HG03521 (cell line): Measurements from ENCODE around the gene CSF3R.
"Not testable (repeated sequence)": the region's sequence is repeated elsewhere in the genome, so short reads cannot be mapped to it uniquely, and the experiment has no call there.

Experiments used
- ATAC-seq: cut with Tn5 transposase; IDR thresholded peaks from one replicate; pipeline ENCODE4 v1.9.1; 2021; ENCODE audit warnings: mild to moderate bottlenecking, moderate library complexity; ENCODE audit not compliant: unreplicated experiment

The CSF3R gene

DNA sequence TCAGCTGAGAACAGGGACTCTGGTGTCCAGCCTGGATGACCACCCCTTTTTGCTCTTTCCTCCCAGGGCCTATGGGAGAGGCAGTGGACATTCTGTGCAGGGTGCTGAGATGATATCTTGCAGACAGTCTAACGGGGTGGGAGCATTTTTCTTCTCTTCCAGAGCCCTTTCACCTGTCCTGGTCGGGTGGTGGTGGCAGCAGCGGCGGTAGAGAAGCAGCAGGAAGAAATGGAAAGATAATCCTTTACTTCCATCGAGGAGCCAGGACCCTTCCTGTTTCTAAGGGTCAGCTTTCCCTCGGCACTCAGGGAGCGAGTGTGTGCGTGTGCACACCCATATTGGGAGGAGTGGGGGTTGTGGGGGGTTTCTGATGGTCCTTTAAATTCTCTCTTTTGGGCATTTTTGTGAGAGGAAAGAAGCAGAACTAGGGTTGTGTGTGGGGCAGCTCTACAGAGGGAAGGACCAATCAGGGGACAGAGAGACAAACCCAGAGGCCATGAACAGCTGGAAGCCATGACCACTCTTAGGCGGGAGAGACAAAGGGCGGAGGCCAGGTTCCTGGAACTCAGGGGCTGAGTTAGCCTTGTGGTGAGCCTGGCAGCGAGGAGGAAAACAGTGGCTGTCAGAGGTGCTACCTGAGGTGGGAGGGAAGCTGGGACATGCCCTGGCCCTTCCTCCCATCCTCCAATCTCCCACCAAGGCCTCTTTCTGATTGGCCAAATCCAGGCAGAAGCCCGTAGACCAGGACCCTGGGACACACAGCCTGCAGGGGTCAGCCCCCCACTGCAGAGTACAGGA lies 31.2 kb upstream of the CSF3R start:
- no peak for ATAC-seq

DNA sequence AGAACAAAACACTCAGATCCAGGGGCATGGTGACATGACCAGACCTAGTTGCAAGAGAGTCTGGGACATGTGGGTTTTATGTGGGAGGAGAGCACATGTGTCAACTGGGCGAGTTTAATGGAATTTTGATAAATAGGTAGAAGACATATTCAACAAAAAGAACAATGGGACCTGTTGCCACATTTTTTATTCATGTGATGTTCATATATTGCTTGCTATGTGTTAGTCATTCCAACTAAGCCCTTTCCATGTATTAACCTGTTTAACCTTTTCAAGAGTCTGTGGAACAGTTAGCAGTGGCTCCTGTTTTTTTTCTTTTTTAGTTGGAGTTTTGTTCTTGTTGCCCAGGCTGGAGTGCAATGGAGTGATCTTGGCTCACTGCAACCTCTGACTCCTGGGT lies 30.1 kb upstream of the CSF3R start:
- ATAC-seq = no peak

DNA sequence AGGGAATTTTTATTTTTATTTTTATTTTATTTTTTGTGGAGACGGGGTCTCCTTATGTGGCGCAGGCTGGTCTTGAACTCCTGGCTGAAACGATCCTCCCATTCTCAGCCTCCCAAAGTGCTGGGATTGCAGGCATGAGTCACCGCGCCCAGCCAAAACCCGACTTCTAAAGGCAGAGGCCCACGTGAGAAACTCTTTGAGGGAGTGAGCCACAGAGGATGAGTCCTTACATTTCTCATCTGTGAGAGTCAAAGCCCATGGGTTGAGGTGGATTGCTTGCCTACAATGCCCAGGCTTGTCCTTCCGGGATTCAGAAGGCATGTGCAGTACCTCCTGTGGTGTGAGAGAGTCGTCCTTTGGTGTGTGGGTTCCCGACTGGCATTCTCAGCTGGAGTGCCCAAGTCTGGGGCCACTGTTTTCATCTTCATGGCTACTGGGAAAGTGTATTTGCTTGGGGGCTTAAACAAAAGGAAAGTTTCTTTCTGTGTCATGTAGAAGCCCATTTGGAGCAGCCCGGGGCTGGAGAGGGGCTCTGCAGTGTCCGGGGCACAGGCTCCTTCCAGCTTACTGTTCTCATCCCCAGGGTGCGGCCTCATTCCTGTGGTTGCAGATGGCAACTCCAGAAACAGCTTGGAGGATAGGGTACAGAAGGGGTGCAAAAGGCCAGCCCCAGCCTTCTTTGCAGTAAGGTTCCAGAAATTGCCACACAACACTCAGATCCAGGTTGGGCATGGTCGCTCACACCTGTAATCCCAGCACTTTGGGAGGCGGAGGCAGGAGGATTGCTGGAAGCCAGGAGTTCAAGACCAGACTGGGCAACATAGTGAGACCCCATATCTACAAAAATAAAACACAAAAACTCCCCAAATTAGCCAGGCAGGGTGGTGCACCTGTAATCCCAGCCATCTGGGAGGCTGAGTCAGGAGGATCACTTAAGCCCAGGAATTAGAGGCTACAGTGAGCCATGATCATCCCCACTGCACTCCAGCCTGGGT lies 29.4 kb upstream of the CSF3R start:
- ATAC-seq = no peak

DNA sequence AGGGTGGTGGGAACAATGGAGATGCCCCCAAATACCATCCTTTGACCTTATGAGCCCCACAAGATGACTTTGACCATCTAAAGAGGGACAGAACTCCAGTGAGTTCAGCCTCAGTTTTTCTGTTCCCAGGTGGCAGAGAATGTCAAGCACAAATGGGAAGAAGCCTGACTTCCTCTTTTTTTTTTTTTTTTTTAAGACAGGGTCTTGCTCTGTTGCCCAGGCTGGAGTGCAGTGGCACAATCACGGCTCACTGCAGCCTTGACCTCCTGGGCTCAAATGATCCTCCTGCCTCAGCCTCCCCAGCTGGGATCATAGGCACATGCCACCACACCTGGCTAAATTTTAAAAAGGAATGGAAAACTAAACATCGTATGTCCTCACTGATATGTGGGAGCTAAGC lies 28.5 kb upstream of the CSF3R start:
- ATAC-seq = not testable (repeated sequence)

DNA sequence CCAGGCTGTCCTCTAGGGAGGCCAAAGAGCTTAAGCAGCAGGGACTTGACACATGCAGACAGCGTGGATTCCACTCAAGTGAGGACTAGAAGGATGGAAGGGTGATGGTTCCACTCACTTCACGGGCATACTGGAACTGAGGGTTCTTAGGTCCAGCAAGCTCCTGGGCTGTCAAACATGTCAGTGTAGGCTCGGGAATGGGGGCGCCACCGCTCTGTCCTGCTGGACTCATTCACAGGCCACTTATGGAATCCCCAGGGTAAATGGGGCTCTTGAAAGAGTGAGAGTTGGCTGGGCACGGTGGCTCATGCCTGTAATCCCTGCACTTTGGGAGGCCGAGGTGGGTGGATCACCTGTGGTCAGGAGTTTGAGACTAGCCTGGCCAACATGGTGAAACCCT lies 27.7 kb upstream of the CSF3R start:
- no peak for ATAC-seq

DNA sequence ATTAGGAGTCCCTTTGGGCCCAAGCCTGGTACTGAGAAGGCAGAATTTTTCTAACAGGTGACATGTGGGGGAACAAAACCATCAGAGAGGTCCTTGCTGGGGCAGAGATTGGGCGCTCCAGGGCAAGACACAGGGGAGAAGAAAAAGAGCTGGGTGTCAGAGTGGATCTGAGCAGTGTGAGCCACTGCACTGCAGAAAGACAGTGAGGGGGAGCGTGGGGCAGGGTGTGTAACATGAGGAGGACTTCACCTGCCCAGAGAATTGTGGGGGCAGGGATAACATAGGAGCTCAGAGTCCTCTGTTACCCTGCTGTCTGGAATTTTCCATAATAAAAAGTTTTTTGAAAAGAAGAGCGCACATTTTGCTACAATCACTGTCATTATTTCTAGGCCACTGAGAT lies 25.5 kb upstream of the CSF3R start:
- ATAC-seq = no peak

DNA sequence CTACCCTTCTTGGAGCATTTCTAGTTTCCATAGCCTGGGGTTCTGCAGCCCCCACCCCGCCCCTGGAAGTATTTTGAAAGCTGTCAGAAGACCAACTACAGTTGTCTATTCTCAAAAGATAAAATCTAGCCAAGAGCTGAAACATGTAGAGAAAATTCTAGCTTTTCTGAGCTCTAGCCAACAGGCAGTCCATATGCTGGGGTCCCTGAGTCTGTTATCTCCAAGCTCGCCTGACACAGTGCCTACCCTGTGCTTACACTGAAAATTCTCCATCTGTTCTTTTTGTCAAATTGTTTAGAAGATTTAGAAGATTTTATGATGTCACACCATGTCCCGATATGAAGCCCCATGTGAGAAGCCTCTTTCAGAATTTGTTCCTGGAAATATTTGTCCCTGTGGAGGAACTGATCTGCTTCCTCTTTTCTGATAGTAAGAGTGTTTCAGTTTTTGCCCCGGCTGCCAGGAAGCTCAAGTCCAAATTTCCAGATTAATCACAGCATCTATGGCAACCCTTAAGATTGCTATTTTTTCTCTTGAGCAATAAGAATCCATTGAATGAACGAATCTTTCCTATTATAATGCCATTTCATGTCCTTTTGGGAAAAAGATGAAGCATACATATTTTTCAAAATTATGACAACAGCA lies 23.7 kb upstream of the CSF3R start:
- no peak for ATAC-seq

DNA sequence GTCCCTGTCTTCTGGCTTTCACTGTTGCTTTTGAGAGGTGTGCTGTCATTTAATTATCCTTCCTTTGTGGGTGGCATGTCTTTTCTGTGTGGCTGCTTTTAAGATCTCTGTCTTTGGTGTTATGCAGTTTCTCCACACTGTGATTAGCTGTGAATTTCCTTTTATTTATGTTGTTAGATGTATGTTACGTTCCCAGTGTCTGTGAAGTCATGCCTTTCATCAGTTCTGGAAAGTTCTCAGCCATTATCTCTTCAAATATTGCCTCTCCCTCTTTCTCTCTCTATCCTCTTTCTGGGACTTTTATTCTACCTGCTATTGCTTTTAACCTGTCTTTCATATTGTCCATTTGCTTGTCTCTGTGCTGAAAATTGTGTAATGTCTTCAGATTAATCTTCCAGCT lies 21.0 kb upstream of the CSF3R start:
- ATAC-seq = no peak

DNA sequence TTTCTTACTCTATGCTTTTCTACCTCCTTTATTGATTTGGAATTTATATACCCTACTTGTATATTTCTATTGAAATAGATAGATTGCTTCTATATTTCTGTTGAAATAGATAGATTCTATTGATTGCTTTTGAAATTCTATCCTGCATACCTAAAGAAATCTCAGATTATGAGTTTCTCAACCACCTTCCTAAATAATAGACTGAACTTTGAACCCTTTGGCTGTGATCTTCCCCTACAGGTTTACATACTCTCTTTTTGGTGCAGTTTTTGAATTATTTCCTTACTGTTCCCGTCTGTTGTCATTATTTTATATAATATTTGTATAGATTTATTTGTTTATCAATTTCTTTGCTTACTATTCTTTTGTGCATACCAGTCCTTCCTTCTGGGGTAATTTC lies 20.4 kb upstream of the CSF3R start:
- no peak for ATAC-seq

DNA sequence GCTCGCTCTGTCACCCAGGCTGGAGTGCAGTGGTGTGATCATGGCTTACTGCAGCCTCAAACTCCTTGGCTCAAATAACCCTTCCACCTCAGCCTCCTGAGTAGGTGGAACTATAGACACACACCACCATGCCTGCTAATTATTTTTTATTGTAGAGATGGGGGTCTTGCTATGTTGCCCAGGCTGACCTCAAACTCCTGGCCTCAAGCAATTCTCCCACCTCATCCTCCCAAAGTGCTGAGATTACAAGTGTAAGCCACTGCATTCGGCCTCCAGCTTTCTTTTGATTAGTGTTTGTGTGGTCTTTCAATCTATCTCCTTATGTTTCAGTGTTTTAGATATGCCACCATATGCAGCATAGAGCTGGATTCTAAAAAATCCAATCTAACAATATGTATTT lies 19.9 kb upstream of the CSF3R start:
- no peak for ATAC-seq

DNA sequence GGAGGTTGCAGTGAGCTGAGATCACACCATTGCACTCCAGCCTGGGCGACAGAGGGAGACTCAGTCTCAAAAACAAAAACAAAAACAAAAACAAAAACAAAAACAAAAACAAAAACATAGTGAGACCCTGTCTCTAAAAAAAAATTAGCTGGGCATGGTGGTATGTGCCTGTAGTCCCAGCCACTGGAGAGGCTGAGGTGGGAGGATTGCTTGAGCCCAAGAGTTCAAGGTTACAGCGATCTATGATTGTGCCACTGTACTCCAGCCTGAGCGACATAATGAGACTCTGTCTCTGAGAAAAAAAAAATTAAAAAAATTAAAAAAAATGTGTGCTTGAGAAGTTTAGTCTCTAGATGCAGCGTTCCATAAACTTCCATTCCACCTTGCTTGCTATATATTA lies 19.2 kb upstream of the CSF3R start:
- ATAC-seq = not testable (repeated sequence)

DNA sequence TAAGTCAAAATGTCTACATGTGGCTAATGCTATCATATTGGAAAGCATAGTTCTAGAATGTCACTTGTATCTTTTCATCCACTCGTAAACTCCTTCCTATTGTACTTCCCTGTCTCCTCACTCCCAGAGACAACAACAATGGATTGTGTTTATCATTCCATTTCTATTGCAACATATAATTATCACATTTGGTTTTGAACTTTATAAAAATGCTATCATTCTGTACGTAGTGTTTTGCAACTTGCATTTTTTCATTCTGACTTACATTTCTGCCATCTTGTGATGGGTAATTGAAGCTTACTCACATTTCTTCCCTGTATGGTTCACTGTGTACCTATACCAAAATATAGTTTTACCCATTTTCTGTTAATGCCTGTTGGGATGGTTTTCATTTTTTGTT lies 14.5 kb upstream of the CSF3R start:
- ATAC-seq = no peak

DNA sequence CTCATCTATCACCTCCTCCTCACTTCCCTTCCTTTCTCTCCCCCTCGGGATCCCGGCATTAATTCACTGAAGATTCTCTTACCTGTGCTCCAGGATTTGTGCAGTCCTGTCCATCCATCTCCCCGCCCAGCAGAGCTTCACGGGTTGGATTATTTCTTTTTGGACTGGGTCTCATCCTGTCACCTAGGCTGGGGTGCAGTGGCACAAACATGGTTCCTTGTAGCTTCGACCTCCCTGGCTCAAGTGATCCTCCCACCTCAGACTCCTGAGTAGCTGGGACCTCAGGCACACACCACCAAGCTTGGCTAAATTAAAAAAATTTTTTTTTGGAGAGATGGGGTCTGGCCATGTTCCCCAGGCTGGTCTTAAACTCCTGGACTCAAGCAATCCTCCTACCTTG lies 12.3 kb upstream of the CSF3R start:
- no peak for ATAC-seq

DNA sequence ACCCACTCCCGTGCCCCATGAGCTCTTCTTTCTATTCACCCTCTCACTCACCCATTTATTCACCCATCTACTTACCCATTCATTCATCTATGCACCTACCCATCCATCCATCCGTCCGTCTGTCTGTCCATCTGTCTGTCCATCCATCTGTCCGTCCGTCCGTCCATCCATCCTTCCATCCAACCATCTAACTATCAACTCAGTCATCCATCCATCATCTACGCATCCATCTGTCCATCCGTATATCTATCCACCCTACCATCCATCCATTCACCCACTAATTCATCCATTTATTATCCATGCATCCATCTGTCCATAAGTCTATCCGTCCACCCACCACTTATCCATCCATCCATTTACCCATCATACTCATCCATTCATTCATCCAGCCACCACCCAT lies 10.8 kb upstream of the CSF3R start:
- ATAC-seq = no peak

DNA sequence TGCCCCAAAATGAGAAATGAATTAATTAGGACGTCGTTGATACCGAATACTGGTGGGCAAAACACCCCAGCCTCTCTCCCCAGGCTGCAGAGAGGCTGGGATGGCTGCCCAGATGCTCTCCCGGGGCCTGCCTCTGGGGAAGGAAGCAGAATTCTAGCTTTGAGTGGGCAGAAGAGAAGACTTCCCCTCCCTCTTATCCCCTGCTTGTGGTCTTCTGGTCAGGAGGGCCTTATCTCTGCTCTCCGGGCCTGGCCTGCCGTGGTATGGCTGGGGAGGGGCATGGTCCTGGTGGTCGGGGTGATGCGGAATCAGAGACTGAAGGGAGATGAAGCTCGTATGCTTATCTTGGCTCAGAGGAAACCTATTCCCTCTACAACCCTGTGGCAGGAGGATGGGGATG lies 9.8 kb upstream of the CSF3R start:
- no peak for ATAC-seq

DNA sequence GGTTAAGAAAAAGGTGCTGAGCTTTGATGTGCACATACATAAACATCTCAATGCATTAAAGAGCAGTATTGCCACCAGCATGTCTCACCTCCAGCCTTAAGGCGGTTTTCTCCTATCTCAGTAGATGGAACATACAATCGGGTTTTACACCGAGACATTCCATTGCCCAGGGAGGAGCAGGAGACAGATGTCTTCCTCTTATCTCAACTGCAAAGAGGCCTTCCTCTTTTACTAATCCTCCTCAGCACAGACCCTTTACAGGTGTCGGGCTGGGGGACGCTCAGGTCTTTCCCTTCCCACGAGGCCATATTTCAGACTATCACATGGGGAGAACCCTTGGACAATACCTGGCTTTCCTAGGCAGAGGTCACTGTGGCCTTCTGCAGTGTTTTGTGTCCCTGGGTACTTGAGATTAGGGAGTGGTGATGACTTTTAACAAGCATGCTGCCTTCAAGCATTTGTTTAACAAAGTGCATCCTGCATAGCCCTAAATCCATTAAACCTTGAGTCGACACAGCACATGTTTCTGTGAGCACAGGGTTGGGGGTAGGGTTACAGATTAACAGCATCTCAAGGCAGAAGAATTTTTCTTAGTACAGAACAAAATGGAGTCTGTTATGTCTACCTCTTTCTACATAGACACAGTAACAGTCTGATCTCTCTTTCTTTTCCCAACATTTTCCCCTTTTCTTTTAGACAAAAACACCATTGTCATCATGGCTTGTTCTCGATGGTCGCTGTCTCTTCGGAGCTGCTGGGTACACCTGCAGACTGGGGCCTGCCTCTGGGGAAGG lies 6.7 kb upstream of the CSF3R start:
- not testable (repeated sequence) for ATAC-seq

DNA sequence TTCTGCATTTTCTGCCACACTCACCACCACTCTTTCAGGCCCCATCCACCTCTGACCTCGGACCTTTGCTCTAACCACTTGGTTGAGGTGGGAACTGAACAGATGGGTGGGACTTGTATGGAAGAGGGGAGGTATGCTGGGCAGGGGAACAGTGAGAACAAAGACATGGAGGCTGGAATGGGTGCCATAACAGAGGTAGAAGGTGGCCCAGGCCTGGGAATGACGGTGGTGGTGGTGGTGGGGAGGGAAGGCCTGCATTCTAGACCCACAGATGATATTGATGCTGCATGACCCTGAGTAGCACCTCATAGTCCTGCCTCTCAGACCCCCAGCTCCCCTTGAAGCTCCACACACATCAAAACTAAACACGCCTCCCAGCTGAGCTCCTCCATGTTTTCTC lies 5.2 kb upstream of the CSF3R start:
- ATAC-seq = no peak

DNA sequence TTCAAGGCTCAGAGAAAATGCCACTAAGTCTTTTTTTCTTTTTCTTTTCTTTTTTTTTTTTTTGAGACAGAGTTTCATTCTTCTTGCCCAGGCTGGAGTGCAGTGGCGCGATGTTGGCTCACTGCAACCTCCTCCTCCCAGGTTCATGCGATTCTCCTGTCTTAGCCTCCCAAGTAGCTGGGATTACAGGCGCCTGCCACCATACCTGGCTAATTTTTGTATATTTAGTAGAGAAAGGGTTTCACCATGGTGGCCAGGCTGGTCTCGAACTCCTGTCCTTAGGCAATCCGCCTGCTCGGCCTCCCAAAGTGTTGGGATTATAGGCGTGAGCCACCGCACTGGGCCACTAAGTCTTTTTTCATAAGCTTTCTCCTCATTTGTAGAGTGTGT lies 4.6 kb upstream of the CSF3R start:
- not testable (repeated sequence) for ATAC-seq

DNA sequence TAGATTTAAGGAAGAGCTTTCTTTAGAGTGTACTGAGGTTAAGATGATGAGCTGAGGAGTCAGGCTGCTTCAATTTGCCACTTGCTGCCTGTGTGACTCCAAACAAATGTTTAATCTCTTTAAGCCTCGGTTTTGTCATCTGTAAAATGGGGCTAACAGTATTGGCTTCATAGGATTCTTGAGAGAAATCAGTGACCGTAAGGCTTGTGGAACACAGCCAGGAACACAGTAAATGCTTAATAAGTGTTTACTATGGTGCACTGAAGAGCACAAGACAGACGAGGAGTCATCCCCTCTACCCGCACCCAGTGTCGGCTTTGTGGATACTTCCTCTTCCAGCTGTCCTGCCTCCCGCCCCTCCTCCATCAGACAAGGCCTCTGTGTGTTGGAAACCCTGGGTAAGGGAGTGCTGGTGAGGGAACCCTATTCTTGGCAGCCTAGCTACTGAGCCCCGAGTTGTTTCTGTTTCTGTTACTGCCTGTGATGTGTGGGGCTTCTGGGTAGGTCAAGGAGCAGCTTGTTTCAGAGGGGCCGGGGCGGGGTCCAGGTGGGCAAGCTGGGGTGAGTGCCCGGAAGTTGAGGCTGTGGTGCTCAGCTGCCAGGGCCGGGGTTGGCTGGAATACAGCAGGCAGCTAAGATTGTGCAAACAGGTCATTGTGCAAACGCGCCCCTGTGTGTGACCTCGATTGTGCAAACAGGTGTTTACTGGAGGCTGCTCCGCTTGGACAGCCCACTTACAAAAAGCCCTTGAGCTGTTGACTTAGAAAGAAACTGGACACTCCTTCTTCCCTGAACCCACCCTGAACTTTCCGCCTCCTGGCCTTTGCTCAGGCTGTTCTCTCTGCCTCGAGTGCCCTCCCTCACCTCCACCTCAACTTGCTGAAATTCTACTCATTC lies 4.0 kb upstream of the CSF3R start:
- no peak for ATAC-seq

DNA sequence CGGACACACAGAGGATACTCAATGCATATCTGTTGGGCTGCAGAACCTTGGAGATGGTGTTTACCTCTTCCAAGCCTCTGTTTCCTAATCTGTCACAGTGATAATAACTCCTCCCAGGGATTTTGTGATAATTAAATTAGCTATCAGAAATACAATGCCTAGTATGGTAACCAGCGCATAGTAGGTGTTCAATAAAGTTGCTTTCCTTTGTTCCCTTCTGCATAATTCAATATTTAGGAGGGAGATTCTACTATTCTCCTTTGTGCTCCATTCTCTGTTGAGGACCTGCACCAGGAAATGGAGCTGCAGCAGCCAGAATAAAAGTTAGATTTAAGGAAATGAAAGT lies 3.4 kb upstream of the CSF3R start:
- no peak for ATAC-seq
